Measurements from ENCODE around the gene PCA3.

PCA3 gene

GRCh38 chr9:76803762-76804161 is 39.5 kb downstream of the PCA3 start:
- no peak overlapping the region for H3K4me3 ChIP-seq (ENCODE audit: control insufficient read depth, low read depth, low read length)
- no peak for DNase-seq (ENCODE audit: low read depth)
- TF ChIP-seq CTCF (IDR thresholded peaks at IDR 0.05; ENCODE audit: control insufficient read depth, insufficient read depth, low read depth, low read length, missing control alignments), result no peak

DNA sequence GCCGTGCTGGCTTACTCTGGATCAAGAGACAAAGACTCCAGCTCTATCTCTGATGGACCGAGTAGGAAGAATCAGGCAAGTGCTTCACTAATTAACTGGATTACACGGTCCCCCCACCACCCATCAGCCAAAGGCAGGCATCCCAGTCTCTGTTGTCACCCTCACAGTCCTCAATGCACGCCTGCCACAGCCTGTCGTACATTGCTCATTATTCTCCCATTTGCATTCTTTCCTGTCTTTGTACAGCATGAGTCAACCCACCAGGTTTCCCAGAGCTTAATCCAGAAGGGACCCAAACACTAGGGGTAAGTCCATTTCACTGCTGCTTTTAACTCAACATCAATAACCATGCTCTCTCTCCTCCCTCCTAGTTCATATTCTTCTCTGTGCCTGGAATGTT is 44.4 kb downstream of the PCA3 start:
- no peak overlapping the region for H3K4me3 ChIP-seq (ENCODE audit: control insufficient read depth, low read depth, low read length)
- TF ChIP-seq CTCF (IDR thresholded peaks at IDR 0.05; ENCODE audit: control insufficient read depth, insufficient read depth, low read depth, low read length, missing control alignments), result no peak
- no peak for DNase-seq (ENCODE audit: low read depth)

- TF ChIP-seq CTCF (IDR thresholded peaks at IDR 0.05; ENCODE audit: control insufficient read depth, insufficient read depth, low read depth, low read length, missing control alignments), result peak; percentile 81
- DNase-seq (ENCODE audit: low read depth), result peak; percentile 23
- no peak overlapping the region for H3K4me3 ChIP-seq (ENCODE audit: control insufficient read depth, low read depth, low read length)
These were observed 46.2 kb downstream of the PCA3 start for GRCh38 chr9:76810377-76810957.

- no peak for DNase-seq (ENCODE audit: low read depth)
- H3K4me3 ChIP-seq (ENCODE audit: control insufficient read depth, low read depth, low read length), result no peak overlapping the region
- TF ChIP-seq CTCF (IDR thresholded peaks at IDR 0.05; ENCODE audit: control insufficient read depth, insufficient read depth, low read depth, low read length, missing control alignments), result no peak
These were observed 48.4 kb downstream of the PCA3 start for GRCh38 chr9:76812591-76812990.

- TF ChIP-seq CTCF (IDR thresholded peaks at IDR 0.05; ENCODE audit: control insufficient read depth, insufficient read depth, low read depth, low read length, missing control alignments), result no peak
- no peak overlapping the region for H3K4me3 ChIP-seq (ENCODE audit: control insufficient read depth, low read depth, low read length)
- DNase-seq (ENCODE audit: low read depth), result peak; percentile 11
These were observed 53.3 kb downstream of the PCA3 start for GRCh38 chr9:76817489-76817888.

- H3K4me3 ChIP-seq (ENCODE audit: control insufficient read depth, low read depth, low read length), result no peak overlapping the region
- peak; percentile 92 for DNase-seq (ENCODE audit: low read depth)
- TF ChIP-seq CTCF (IDR thresholded peaks at IDR 0.05; ENCODE audit: control insufficient read depth, insufficient read depth, low read depth, low read length, missing control alignments), result no peak
These were observed 54.0 kb downstream of the PCA3 start for GRCh38 chr9:76818271-76818670.

DNA sequence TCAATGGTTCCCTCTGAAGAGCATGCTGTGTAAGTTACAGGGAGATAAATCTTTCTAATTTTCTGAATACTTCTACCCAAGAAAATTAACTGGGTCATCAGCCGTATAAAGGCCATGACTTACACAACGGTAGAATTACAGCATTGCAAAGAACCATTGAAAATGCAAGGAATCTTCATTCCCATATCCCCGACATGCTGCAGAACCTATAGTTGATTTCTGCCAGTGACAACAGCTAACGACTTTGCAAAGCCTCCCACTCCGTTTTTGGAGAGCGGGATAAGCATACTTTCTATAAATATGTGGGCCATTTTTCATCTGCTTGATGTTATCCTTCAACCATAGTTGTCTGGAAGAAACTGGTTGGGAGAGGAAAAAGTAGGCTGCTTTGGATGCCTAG is 56.2 kb downstream of the PCA3 start:
- H3K4me3 ChIP-seq (ENCODE audit: control insufficient read depth, low read depth, low read length), result no peak overlapping the region
- DNase-seq (ENCODE audit: low read depth), result no peak
- TF ChIP-seq CTCF (IDR thresholded peaks at IDR 0.05; ENCODE audit: control insufficient read depth, insufficient read depth, low read depth, low read length, missing control alignments), result no peak
